HG02840 (cell line): ENCODE results near the gene MTCL1.

Experiments
- ATAC-seq: cut with Tn5 transposase; IDR thresholded peaks from one replicate; pipeline ENCODE4 v1.9.1; 2021; ENCODE audit warnings: mild to moderate bottlenecking, moderate library complexity, moderate number of reproducible peaks; ENCODE audit not compliant: unreplicated experiment, low FRiP score

MTCL1 gene

GRCh38 chr18:8825729-8826375 lies 120.5 kb downstream of the MTCL1 start:
- ATAC-seq: no peak

DNA sequence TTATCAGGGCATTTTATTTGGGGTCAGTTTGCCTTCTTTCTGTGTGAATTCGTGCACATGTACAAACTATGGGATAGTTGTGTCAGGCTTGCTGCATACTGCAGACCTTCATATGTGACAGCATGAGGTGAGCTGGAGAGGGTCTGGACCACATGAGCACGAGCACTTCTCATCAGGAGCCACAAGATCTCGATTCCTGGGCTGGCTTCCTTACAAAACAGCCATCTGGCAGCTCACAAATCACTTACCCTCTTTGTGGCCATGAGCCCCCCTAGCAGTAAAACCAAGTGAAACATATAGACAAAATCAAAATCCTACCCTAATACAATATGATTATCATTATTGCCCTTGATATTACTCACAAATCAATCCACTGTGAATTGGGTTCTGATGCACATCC lies 121.2 kb downstream of the MTCL1 start:
- no peak for ATAC-seq

- no peak for ATAC-seq
Observed at GRCh38 chr18:8826971-8827370, 121.6 kb downstream of the MTCL1 start.

DNA sequence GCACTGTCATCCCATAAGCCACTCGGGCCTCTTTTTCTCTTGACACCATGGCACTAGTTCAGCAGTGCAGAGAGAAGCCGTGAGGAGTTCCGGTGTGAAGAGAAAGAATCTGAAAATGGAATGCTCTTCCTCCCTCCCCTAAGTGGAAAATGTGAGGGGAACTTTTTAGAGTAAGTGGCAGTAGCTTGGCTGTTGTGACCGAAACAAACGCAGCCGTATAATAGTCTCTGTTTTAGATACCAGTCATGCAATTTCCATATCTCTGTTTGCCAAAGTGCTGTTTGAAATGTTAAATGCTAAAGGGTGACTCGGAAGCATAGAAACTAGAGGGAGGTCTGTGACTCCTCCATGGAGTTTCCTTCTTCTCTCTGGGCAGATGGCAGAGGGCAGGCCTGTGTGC lies 122.9 kb downstream of the MTCL1 start:
- no peak for ATAC-seq

DNA sequence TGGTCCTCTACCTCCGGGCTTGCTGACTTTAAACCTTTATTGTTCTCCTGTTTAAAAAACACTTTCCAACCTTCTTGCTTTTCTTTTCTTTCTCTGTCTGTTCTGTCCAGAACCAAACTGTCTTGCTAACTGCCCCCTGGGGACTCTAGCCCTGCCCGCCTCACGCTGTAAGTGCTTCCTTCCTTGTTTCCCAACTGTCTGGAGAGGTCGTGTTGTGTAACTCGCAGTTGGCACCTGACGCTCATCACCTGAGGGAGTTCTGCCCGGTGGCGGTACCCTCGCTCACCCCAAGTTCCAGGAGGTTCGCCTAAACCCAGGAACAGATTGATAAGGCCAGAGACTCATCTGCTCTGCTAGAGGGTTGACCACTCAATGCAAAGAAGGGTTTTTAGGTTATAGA lies 123.4 kb downstream of the MTCL1 start:
- ATAC-seq: no peak

GRCh38 chr18:8830067-8831060 lies 125.0 kb downstream of the MTCL1 start:
- ATAC-seq: no peak

DNA sequence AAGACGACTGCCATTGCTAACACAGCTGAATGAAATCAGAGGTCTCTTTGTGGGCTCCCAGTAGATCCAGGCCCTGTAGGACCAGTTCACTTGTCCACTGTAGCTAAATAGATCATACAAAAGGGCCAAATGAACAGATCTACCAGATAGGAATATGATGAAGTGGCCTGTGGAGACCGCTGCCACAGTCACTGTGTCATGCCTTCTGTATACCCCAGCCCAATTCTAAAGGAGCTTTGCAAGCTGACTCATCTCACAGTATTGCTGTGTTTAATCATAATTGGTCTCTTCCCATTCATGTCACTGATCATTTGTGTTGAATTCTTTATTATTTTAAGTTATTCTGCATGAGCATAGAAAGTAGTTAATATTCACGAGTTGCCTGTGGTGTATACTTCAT lies 125.8 kb downstream of the MTCL1 start:
- ATAC-seq: no peak

GRCh38 chr18:8831531-8831930 lies 126.2 kb downstream of the MTCL1 start:
- ATAC-seq: no peak

- no peak for ATAC-seq
Observed at GRCh38 chr18:8833480-8833879, 128.1 kb downstream of the MTCL1 start.

DNA sequence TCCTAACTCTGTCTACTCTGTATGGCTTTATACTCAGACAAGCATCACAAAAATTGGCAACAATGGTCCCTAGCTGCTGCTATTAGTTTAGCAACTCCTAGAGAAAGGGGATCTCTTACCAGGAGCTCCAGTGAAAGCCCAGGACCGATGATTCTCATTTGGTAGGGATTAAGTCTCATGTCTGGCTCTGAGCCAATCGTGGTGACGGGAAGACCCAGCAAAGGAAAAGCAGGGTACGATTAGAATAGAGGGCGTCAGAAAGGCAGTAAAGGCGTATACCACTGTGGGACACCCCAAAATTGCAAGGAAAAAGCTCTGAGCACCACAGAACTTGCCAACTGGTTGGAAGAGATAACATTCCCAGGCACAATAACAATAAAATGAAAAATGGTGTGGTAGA lies 129.5 kb downstream of the MTCL1 start:
- no peak for ATAC-seq

DNA sequence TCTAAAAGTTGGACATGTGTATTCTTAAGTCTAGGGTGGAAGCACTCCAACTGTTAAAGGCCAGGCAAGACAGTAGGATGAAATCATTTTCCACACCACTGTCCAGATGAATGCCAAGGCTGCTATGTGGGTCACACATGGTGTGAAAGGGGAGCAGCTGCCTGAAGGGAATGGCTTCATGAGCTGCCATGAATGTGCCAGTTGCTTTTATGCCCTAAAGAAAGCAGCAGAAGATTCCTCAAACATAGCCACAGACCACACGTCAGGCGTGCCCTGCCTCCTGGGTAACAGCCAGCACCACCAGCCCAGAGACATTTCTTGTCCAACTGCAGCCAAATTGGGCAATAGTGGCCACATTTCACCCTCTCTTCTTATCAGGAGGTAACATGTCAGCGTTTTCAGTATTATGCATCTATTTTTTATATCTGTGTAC lies 130.2 kb downstream of the MTCL1 start:
- ATAC-seq: no peak

DNA sequence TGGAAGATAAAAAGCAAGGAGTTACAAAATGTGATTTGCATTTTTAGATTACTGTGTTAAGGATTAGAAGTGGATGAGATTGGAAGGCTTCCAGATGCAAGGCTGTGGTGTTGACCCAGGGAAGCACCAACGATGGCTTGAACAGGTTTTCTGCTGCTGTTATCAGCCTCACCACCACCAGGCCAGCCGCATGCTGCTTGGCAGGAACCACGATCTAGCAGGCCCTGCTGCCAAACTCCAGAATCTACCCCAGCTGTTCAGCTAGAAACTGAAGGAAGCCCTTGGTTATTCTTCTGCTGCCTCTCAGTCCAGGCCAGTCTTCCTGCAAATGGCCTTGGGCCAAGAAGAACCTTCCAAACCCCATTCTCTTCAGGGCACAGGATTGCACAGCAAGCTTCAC lies 133.9 kb downstream of the MTCL1 start:
- ATAC-seq: no peak

DNA sequence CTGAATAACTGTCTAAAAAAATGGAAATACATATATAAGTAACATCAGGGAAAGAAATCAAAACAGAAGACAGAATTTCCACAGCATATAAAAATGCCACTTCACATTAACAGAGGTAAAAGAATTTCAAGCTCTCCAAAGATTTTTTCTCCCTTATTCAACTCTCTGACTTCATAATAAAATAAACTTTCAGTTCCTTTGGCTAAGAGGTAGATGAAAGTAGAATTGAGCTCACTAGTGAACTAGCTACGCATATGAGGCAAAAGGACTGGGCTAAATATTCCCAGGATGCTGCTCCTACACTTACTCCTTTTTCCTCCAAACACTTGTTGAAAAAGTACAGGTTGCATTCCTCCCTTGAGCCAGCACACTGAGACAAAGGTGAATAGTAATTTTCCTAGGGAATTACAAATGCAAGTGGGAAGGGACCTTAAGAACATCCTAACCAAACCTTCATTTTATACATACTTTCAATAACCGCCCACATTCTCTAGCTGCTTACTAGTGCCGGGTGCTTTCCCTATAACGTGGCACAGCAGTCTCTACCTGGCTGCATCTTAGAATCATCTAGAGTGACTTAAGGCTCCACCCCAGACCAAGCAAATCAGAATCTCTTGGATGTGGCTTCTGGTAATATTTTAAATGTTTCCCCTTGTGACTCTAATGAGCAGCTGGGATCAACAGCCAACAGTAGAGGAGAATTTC lies 136.6 kb downstream of the MTCL1 start:
- ATAC-seq: no peak

- ATAC-seq: no peak
Observed at GRCh38 chr18:8842506-8842905, 137.2 kb downstream of the MTCL1 start.

GRCh38 chr18:8843005-8843404 lies 137.6 kb downstream of the MTCL1 start:
- ATAC-seq: no peak

DNA sequence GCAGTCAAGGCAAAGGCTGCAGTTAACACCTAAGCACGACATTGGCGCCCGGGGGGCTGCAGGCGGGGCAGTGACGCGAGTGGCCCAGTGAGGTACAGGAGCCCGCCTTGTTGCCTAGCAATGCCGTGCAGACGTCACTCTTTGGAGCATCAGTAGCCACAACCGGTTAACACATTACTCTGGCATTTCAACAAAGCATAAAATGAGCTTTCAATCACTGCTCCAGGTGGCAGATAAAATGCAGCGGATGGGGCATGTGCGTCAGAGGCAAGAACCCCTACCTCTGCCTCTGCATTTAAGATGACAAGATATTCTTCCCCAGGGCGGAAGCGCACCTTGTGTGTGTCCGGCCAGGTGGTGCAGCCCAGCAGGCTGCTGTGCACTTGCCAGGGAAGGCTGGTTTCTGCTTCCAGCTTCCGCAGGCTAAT lies 139.4 kb downstream of the MTCL1 start:
- no peak for ATAC-seq

DNA sequence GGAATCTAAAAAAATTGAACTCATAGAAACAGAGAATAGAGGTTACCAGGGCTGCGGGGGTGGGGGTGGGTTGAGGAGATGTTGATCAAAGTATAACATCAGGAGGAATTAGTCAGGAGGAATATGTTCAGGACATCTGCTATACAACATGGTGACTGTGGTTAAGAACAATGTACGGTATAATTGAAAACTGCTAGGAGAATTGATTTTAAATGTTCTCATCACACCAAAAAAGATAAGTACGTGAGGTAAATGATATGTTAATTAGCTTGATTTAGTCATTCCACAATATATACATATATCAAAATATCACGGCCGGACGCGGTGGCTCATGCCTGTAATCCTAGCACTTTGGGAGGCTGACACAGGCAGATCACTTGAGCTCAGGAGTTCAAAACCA lies 140.2 kb downstream of the MTCL1 start:
- no peak for ATAC-seq

GRCh38 chr18:8847066-8847755 lies 141.9 kb downstream of the MTCL1 start:
- no peak for ATAC-seq

DNA sequence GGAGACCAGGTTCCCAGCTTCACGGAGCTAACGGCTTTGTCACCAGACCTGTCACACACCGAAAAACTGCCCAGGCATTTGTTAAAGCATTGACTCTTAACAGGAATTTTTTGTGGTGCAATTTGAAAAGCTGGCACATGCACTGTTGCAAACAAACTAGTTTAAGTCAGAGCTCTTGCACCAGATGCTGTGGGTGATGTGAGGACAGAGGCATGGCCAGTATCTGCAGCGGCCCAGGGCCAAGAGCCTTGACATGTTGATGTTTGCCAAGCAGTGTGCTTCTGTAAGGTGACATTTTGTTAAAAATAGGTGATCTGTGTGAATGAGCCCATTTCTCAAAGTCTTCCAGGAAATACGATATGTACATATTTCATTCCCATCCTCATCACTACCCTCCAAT lies 142.5 kb downstream of the MTCL1 start:
- ATAC-seq: no peak

GRCh38 chr18:8848541-8848940 lies 143.2 kb downstream of the MTCL1 start:
- ATAC-seq: no peak

DNA sequence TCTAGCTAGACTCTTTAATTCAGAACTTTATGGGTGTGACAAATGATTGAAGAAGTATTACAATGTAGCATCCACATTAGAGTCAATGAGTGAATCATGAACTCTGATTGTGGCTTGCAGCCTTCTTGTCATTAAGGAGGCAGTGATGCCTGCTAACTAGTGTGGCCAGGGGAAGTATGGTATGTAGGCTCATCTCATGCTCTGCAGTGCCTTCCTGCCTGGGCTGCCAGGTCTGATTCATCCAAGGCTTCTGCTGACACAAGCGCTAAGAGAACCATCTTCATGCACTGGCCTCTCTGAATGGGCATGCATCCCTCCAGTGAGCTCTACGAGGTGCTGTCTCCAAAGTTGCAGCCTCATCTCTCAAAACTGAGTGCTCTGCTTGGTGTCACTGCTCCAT lies 144.3 kb downstream of the MTCL1 start:
- ATAC-seq: no peak
